GM10266 (cell line): ENCODE results near the gene TEC.

Source experiments
- DNase-seq: peaks from one replicate; pipeline ENCODE4 v3.0.0; 2012; ENCODE audit errors: extremely low spot score
- TF ChIP-seq, protein P1 (sequence below): IDR thresholded peaks from 2 replicates; pipeline ENCODE4 v1.5.1; 2012; ENCODE audit warnings: mild to moderate bottlenecking, low read depth; ENCODE audit not compliant: control insufficient read depth, insufficient read depth; ENCODE audit errors: missing control alignments

Gene TEC

DNA sequence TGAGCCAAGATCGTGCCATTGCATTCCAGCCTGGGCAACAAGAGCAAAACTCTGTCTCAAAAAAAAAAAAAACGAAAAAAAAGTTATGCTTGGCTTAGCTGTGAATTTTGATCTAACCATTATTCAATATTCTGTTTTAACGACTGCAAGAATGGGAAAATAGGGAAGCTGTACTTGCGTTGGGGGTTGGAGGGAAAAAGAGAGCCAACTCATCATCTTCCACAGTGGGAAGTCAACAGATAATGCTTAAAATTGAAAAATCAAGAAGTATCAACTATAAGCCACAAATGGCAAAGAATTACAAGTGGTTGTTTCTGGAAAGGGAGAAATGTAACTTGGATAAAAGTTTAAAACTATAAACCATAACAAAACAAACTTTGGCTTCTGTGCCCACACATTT lies 2.9 kb downstream of the TEC start:
- TF ChIP-seq, protein P1, sequence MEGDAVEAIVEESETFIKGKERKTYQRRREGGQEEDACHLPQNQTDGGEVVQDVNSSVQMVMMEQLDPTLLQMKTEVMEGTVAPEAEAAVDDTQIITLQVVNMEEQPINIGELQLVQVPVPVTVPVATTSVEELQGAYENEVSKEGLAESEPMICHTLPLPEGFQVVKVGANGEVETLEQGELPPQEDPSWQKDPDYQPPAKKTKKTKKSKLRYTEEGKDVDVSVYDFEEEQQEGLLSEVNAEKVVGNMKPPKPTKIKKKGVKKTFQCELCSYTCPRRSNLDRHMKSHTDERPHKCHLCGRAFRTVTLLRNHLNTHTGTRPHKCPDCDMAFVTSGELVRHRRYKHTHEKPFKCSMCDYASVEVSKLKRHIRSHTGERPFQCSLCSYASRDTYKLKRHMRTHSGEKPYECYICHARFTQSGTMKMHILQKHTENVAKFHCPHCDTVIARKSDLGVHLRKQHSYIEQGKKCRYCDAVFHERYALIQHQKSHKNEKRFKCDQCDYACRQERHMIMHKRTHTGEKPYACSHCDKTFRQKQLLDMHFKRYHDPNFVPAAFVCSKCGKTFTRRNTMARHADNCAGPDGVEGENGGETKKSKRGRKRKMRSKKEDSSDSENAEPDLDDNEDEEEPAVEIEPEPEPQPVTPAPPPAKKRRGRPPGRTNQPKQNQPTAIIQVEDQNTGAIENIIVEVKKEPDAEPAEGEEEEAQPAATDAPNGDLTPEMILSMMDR = no peak
- DNase-seq = no peak

DNA sequence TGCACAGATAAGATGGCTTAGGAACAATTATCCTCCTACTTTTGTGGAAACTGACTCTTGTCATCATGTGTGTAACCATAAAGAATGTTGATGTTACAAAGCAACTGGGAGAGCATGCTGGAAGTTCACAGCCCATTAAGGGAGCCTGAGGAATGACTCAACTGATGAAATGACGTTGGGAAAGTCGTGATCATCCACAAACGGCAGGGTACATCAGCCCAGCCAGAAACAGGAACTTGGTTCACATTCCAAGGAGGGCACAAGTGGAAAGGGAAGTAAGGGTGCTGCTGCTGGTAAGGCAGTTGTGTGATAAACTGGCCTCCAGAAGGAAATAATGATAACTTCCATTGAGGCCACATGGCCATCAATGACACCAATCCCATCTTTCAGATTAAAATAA lies 6.7 kb downstream of the TEC start:
- TF ChIP-seq, protein P1 = no peak
- DNase-seq = no peak

DNA sequence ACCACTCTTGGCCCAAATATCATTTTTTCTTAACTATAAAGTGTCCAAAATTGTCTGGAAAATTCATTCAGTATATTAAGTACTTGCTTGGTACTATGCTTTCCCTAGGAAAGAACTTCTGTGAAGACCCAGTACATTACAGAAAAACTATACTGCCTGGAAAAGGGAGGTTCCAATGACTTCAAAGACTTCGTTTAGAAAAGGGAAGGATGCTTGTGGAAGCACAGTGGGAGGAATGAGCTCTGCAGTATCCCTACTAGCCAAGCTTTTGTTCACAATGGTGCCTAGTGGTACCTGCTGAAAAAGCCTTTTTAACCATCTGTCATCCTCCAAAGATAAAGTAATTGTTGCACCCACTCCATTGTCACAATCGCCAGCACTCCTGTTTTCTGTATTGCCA lies 7.2 kb downstream of the TEC start:
- DNase-seq = no peak
- TF ChIP-seq, protein P1 = no peak

DNA sequence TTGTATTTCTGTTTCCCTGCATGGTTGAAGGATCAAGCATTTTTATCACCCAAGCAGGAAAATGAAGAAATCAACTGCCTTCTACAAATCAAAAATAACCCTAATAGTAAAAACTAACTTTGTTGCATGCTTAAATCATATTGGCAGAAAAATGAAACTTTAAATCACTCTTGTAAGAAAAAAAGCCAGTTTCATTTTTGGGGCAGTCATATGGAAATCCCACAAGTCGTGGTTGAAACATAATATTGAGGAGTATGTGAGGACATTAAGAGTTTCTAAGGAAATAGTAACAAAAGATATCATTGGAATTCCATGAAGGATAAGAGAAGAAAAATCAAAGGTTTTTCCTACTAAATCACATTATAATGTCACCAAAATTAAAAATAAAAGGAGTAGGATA lies 8.4 kb downstream of the TEC start:
- no peak for DNase-seq
- TF ChIP-seq, protein P1 = no peak

DNA sequence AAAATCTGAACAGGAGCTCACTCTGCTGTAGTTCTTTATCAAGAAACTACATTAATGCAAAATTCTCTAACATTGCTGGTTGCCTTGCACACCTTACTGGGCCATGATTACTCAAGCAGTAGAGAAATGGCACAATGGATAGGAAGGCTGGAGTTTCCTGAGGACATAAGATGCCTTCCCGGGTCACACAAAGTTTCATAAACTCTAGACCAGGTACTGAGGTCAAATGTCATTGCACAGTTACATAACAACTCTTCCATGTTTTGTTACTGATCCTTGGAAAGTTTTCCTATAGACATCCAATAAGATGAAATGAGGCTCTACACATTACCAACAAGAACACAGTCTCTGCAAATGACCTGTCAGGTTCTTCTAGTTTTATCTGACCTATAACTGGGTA lies 9.9 kb downstream of the TEC start:
- TF ChIP-seq, protein P1 = no peak
- no peak for DNase-seq

DNA sequence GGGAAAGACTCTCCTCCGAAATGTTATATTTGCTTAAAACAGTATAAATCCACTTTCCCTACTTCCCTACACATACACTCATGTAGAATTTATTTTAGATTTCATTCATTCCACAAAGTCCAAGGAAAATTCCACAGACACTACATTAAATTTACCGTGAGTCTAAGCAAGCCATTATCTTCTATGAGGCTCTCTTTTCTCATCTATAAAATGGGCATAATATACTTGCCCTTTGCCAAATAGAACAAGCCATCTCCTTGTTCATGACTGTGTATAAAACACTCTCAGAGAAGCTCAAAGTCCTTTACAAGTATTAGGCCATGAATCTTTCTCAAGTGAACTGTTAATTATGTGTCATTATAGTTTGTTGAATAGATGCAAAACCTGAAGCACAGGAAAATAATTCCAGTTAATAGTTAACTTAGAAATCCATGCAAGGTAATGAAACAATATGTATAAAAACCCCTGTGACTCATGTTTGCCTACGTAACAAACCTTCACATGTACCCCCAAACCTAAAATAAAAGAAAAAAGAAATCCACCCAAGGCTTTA lies 10.7 kb downstream of the TEC start:
- DNase-seq = no peak
- TF ChIP-seq, protein P1 = no peak

DNA sequence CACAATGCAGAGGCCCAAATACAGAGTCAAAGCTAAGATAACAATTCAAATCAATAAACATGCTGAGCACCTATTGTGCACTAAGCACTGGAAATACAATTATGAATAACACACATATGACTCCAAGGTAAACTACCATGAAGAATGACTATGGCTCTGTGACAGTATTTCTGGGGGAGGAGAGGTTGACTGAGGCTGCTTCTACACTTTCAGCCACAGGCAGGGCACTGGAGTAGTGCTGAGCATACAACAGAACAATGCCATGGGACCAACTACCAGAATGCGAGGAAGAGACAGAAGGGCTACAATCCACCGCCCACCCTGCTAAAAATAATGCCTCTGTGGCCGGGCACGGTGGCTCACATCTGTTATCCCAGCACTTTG lies 13.7 kb downstream of the TEC start:
- DNase-seq = no peak
- TF ChIP-seq, protein P1 = no peak
